Measurements from ENCODE around the gene ANKS3.

ANKS3 gene

DNA sequence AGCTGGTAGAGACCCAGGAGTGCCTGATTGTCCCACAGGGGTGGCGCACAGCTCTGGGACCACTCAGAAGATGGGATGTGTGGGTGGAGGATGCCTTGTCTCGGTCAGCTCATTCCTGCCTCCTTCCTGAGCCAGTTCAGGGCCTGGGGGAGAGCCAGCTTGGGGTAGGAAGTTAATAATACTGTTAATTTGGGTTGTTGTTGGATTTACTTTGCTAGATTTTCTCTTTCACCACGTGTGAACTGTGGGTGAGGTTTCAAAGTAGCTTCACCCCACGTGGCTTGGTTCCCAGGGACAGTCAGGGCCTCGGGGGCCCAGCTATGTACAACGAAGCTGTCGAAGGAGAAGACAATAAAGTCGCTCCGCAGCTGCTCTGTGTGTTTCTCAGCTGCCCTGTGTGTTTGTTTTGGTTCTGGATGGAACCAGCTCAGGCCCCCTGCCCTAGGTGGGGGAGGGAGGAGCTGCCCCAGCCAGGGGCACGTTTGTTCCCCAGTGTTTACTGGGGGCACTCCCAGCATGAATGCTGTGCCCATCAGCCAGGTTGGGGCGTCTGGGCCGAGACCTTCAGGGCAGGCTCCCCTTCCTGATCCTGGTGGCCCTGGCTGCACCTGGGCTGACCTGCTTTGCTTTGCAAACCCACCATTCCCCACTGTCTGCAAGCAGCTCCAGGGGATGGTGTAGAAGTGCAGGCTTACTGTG, 38.4 kb downstream of the ANKS3 start:
- peaks cover 0 to 58% of the 10 kb centered on the region in 2 experiments; a peak in 1 of 3 replicates for H3K36me3 ChIP-seq (ENCODE audit: control insufficient read depth in 2 of 2, insufficient read depth in 1 of 2, low read length in 2 of 2)
- no peak overlapping the region for H3K27ac ChIP-seq (ENCODE audit: extremely low read depth, low read depth, low read length)
- no peaks in the 10 kb centered on the region for H3K9me3 ChIP-seq (ENCODE audit: control insufficient read depth, insufficient read depth, low read depth, low read length)
- ChIA-PET CTCF (interaction anchor here (0.7 kb wide), 1 partner anchor 75 kb away, joined by 3 read pairs; no protein-coding TSS in a partner anchor), POLR2A (interaction anchor here (0.8 to 1.5 kb wide), 5 partner anchors 8 to 263 kb away, joined by 3 to 8 read pairs (median 5); partner anchors contain the start of genes ANKS3, DNAAF8 and SEC14L5)
- H3K4me3 ChIP-seq (ENCODE audit: low read depth, low read length) = no peak overlapping the region
- TF ChIP-seq PATZ1 (tag by site-specific recombination; IDR thresholded peaks at IDR 0.05) (0 out of 2 replicates have a peak, but pooled peaks have one; percentile 6), ZIC2 (tag by site-specific recombination; IDR thresholded peaks at IDR 0.05) (peak; percentile 32), ZNF335 (tag by site-specific recombination; conservative IDR thresholded peaks at IDR 0.05) (no peak)
- peaks cover 4% of the 10 kb centered on the region; the same call in 1 of the 2 replicates for H3K4me1 ChIP-seq (ENCODE audit: control insufficient read depth, insufficient read depth, low read length)

GRCh38 chr16:4694642-4695451, 39.2 kb downstream of the ANKS3 start:
- CTCF ChIA-PET = no interaction called here
- no peaks in the 10 kb centered on the region for H3K9me3 ChIP-seq (ENCODE audit: control insufficient read depth, insufficient read depth, low read depth, low read length)
- H3K36me3 ChIP-seq (ENCODE audit: control insufficient read depth in 2 of 2, insufficient read depth in 1 of 2, low read length in 2 of 2) = peaks cover 0 to 57% of the 10 kb centered on the region in 2 experiments; a peak in 1 of 3 replicates
- H3K4me3 ChIP-seq (ENCODE audit: low read depth, low read length) = peak overlapping the region; percentile 89
- peak overlapping the region; percentile 53; the same call in 1 of the 2 replicates for H3K27ac ChIP-seq (ENCODE audit: extremely low read depth, low read depth, low read length)
- H3K4me1 ChIP-seq (ENCODE audit: control insufficient read depth, insufficient read depth, low read length) = peaks cover 4% of the 10 kb centered on the region; the same call in 1 of the 2 replicates
- TF ChIP-seq ZBTB8A (tag by site-specific recombination; IDR thresholded peaks at IDR 0.05) = no peak
- no peak for TF ChIP-seq ZNF629 (tag by site-specific recombination; IDR thresholded peaks at IDR 0.05)
- TF ChIP-seq ZNF37A (tag by site-specific recombination; IDR thresholded peaks at IDR 0.05) = no peak
- no peak for TF ChIP-seq ZNF626 (tag by site-specific recombination; IDR thresholded peaks at IDR 0.05)
- peak; percentile 49; the same call in 1 of the 2 replicates for TF ChIP-seq ZNF394 (tag by site-specific recombination; IDR thresholded peaks at IDR 0.05; ENCODE audit: borderline replicate concordance)
- TF ChIP-seq GLIS1 (tag by site-specific recombination; IDR thresholded peaks at IDR 0.05) = no peak
- peak; percentile 83 for TF ChIP-seq ZNF223 (tag by site-specific recombination; IDR thresholded peaks at IDR 0.05)
- POLR2A ChIA-PET = interaction anchor here (0.8 to 1.5 kb wide), 5 partner anchors 9 to 140 kb away, joined by 3 to 8 read pairs (median 4); partner anchors contain the start of genes ANKS3 and DNAAF8

- H3K36me3 ChIP-seq (ENCODE audit: control insufficient read depth in 2 of 2, insufficient read depth in 1 of 2, low read length in 2 of 2) = peaks cover 0 to 50% of the 10 kb centered on the region in 2 experiments; a peak in 1 of 3 replicates
- POLR2A ChIA-PET = interaction anchor here (0.6 to 2.2 kb wide), 7 partner anchors 10 to 140 kb away, joined by 3 to 8 read pairs (median 4); partner anchors contain the start of genes ANKS3 and DNAAF8
- H3K27ac ChIP-seq (ENCODE audit: extremely low read depth, low read depth, low read length) = peak overlapping the region; percentile 79; the same call in 1 of the 2 replicates
- peak overlapping the region; percentile 89 for H3K4me3 ChIP-seq (ENCODE audit: low read depth, low read length)
- peaks cover 4% of the 10 kb centered on the region; the same call in 1 of the 2 replicates for H3K4me1 ChIP-seq (ENCODE audit: control insufficient read depth, insufficient read depth, low read length)
- no peaks in the 10 kb centered on the region for H3K9me3 ChIP-seq (ENCODE audit: control insufficient read depth, insufficient read depth, low read depth, low read length)
- CTCF ChIA-PET = no interaction called here
- TF ChIP-seq, protein P1, sequence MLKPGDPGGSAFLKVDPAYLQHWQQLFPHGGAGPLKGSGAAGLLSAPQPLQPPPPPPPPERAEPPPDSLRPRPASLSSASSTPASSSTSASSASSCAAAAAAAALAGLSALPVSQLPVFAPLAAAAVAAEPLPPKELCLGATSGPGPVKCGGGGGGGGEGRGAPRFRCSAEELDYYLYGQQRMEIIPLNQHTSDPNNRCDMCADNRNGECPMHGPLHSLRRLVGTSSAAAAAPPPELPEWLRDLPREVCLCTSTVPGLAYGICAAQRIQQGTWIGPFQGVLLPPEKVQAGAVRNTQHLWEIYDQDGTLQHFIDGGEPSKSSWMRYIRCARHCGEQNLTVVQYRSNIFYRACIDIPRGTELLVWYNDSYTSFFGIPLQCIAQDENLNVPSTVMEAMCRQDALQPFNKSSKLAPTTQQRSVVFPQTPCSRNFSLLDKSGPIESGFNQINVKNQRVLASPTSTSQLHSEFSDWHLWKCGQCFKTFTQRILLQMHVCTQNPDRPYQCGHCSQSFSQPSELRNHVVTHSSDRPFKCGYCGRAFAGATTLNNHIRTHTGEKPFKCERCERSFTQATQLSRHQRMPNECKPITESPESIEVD (tag by site-specific recombination; IDR thresholded peaks at IDR 0.05) = no peak
- TF ChIP-seq MEIS1 (CRISPR knock-in tag; IDR thresholded peaks at IDR 0.05; ENCODE audit: borderline replicate concordance) (no peak), INSM2 (tag by site-specific recombination; IDR thresholded peaks at IDR 0.05) (no peak), KLF16 (tag by site-specific recombination; IDR thresholded peaks at IDR 0.05) (peak; percentile 53), ZNF341 (tag by site-specific recombination; IDR thresholded peaks at IDR 0.05; ENCODE audit: low read depth) (peak; percentile 22; the same call in 1 of the 2 replicates), ZNF366 (tag by site-specific recombination; conservative IDR thresholded peaks at IDR 0.05) (no peak), ZNF426 (tag by site-specific recombination; IDR thresholded peaks at IDR 0.05) (no peak), ZNF843 (tag by site-specific recombination; IDR thresholded peaks at IDR 0.05) (no peak), ZBTB48 (tag by site-specific recombination; IDR thresholded peaks at IDR 0.05) (0 out of 2 replicates have a peak, but pooled peaks have one; percentile 13), KLF7 (tag by site-specific recombination; IDR thresholded peaks at IDR 0.05; ENCODE audit: borderline replicate concordance) (no peak), ZNF76 (tag by site-specific recombination; IDR thresholded peaks at IDR 0.05; ENCODE audit: borderline replicate concordance, low read depth) (peak; percentile 50), ZSCAN30 (tag by site-specific recombination; IDR thresholded peaks at IDR 0.05) (no peak)
Observed at GRCh38 chr16:4693956-4694641, 40.0 kb downstream of the ANKS3 start.
